Measurements from ENCODE around the gene EXOC3L1.

The EXOC3L1 gene, protein sequence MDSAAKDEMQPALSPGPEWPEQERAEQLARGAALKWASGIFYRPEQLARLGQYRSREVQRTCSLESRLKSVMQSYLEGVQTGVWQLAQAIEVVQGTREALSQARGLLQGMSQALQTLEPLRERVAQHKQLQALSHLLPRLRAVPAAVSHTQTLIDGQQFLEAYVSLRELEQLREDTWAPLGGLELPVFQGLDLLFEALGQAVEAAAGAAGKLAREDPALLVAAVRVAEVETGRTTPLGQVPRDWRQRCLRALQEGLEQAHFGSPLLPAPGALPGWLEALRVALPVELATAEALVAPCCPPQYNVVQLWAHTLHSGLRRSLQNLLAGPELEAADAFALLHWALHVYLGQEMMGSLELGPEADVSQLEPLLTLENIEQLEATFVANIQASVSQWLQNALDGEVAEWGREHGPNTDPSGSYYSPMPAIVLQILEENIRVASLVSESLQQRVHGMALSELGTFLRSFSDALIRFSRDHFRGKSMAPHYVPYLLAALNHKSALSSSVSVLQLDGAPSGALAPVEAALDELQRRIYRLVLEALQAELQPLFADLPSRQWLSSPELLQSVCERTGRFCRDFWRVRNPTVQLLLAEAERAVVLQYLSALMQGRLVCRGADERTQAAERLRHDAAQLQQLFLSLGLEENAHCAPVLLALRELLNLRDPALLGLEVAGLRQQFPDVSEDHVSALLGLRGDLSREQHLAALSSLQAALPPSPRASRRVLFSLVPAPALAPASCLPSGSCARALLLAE

DNA sequence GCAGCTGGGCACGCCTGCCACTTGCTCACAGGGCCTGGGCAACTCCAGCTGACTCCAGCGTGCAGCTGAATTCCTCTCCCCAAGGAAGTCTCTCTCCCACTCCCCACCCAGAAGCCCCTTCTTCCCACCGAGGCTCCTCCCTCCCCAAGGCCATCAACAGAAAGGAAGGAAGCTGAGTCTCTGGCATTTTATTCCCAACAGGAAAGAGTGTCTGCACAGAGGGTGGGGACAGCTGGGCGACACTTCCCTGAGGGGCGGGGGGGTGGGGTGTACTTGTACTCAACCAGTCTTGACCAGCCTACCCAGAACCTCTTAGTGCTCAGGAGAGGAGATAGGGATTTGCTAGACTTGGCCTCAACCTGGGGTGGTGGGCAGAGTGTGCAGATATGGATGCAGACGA, at the start of gene EXOC3L1:
Gene EXOC3L1, minus strand, starts transcription at position 96 of the 400 bp plus-strand sequence. CDS start 460 bp downstream, outside the sequence.
- DNase-seq = no peak

DNA sequence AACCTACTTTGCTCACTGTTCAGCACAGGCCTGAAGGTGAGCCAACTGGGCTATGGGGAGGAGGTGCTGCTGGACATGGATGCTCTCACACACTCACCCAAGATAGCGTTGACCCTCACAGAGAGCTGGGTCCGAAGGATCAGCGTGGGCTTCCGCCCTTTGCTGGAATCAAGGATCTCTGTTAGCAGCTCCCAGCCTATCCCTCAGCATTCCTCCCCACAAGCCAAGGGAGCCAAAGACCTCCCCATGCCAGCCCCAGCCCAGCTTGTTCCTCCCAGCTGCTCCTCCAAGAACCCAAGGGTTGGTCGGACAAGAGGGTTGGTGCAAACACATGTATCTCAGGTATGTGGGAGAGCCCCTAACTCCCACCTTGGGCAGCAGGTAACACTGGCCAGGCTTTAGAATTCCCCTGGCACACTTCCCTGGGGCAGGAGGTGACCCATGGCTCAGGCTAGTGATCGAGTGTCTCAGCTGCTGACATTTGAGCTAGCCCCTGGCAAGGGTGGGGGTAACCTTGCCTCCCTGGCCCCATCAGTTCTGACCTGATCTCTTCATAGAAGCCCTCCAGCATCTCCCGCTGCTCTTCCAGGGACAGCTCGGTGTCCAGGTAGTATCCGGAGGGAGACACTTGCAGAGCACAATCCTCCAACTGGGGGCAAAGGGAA, 49.0 kb upstream of the EXOC3L1 start:
- no peak for DNase-seq

DNA sequence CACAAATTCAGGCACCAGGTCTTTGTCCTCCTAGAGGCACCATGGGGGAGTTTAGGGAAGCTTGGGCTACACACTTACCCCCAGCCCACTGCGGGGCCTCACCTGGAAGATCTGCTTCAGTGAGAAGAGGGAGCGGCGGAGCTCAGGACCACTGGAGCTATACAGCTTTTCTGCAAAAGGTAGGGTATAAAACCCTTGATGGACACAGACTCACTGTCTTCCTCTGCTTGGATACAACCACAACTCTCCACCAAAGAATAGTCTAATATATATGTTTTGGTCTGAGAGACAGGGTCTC, 48.3 kb upstream of the EXOC3L1 start:
- DNase-seq = no peak

DNA sequence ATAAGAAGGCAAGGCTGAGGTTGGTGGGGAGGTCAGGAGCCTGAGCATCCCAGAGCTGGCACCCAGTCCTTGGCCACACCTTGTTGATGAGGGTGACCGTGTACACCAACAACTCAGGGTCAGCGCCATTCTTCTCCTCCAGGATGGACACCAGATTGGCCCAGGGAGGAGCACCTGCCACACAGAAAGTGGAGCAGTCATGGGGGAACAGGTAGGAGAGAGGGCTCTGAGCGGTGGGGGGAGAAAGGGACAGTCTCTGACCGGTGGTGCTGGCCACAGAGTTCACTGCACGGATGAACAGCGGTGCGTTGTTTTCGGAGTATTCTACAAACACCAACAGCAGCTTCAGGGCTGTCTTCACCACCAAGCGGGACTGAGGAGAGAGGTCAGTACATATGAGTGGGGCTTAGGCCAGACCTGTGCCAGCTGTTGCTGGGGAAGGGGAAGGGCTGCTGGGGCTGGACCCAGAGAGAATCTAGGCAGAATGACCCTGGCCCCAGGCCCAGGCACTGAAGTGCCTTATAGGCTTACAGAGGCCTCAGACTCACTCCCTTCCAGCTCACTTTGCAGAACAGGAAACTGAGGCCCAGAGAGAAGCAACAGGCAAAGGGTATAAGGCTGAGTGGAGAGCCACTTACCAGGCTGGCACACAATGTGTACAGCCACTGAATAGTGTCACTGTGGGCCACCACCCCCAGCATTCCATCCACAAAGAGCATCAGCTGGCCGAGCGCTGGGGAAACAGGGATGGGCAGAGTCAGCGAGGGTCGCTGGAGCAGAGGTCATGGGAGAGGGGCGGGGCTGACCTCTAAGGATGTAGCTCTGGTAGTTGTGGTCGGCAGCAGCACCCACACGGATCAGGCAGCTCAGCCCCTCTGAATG, 47.7 kb upstream of the EXOC3L1 start:
- DNase-seq = no peak

DNA sequence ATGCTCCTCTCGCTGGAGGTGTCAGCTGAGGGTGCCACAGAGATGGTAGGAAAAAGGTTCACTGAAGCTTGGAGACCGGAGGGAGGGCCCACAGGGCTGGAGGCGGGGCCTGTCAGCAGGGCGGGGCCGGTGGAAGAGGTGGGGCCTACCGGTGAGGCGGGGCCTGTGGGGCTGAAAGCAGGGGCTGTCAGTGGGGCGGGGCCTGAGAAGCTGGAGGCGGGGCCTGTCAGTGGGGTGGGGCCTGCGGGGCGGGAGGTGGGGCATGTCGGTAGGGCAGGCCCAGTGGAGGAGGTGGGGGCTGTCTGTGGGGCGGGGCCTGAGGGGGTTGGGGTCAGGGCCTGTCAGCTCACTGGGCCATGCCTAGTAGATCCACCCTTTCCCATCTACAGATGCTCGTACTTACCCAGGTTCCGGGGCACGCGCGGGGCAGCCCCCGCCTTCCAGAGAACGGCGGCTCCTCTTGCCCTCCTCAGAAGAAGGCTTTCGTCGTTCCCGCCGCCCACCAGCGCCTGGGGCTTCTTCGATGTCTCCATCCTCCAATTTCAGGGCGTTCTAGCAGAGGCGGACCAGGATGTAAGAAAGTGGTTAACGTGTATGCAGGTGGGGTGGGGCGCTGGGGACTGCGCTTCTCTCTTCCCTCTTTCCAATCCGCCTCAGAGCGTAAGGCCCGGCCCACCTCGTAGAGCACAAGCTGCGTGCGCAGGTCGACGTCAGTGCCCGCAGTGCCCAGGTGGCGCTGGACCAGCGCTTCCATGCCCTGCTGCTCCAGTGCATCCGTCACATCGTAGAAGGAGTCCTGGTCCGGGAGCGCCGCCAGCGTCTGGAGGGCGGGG, 46.8 kb upstream of the EXOC3L1 start:
- DNase-seq = peak; percentile 93

DNA sequence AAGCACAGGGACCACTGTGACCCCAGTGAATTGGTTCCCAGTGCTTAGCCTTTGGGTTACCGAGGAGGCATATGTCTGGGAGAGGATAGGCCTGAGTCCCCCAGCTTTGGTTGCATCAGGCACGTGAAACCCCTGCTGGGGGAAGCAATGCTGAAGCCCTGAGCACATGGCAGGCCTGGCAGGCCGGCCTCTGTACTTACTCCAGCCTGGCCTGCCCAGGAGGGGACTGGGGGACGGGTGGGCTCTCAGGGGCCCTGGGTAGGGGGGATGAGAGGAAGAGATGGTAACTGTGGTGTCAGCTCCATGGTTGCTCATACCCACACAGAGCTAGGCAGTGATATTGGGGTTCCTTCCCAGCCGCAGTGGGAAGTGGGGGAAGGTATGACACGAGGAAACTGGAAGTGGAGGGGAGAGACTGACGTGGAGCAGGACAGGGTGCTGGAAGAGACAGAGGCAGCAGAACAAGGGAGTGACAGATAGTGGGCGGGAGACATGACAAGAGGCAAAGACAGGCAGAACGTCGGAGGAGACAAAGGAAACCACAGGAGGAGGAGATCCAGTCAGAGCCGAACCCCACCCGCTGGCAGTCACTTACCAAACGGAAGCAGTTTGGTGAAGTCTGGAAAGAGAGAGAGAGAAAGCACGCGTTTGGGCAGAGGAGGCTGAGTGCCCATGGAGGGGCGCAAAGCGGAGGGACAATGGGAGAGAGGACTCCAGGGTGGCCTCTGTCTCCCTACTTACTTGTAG, 46.1 kb upstream of the EXOC3L1 start:
- DNase-seq = peak; percentile 39

DNA sequence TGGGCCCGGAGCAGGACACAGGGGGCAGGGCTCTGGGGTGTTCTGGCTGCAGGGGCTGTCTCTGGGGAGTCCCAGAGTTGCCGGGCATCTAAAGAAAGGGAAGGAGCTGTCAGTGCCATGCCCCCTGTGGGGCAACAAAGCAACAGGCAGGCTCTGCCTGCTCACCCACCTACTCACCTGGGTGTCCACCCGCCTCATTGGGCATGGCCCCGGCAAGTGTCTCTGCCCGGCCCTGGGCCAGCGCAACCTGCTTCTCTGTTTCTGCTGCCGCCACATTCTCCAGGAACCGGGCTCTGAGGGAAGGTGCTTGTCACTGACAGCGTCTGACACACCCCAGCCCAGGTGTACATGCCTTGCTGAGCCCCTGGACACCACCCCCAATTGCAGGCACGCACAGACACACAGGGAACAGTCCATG, 44.3 kb upstream of the EXOC3L1 start:
- no peak for DNase-seq

DNA sequence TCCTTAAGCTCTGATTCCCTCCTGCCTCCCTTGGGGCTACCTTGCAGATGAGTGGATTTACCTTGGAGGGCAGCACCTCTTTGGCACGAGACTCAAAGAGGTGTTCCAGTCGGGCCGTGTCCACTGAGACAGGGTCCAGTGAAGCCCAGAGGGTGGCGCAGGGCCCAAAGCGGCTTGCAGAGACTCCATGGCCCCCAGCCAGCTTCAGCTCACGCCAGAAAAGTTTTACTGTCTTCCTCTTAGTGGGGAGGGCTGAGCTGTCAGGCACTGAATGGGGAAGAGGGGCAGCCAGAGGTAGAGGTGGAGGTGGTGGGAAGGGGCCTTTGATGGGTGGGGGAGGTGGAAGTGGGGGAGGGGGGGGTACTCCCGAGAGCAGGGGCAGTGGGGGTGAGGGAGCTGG, 43.7 kb upstream of the EXOC3L1 start:
- DNase-seq = no peak

DNA sequence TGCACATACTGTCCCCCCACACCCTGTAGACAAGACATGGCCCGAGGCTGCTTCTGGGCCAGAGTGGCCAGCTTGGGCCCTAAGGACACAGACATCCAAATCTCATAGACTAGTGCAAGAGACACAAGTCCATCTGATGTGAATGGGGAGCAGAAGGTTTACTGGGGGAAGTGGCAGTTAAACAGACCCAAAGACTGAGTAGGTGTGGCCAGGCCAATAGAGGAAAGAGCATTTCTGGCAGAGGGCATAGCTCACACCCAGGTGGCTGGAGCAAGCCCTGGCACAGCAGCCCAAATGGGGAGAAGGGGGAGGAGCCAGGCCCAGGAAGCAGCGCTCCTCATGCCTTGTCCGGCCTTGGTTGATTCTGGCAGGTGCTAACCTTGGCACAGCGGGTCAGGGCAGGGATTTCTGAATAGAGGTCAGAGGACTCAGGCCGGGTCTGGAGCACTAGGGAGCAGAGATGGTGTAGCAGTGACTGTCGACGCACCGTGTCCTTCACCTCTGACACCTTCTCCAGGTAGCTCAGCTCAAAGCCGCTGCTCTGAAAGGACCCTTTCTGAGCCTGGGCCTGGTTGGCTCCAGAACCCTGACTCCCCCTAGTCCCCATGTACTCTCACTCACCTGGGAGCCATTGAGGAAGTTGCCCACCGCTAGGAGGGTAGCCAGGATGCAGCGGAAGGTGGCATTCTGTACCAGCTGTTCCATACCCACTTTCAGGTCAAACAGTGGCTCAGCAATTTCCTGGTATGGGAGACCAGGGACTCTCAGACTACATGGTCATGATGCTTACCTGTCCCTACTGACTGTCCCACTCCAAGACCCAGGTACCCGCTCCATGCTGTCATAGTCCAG, 41.1 kb upstream of the EXOC3L1 start:
- no peak for DNase-seq

DNA sequence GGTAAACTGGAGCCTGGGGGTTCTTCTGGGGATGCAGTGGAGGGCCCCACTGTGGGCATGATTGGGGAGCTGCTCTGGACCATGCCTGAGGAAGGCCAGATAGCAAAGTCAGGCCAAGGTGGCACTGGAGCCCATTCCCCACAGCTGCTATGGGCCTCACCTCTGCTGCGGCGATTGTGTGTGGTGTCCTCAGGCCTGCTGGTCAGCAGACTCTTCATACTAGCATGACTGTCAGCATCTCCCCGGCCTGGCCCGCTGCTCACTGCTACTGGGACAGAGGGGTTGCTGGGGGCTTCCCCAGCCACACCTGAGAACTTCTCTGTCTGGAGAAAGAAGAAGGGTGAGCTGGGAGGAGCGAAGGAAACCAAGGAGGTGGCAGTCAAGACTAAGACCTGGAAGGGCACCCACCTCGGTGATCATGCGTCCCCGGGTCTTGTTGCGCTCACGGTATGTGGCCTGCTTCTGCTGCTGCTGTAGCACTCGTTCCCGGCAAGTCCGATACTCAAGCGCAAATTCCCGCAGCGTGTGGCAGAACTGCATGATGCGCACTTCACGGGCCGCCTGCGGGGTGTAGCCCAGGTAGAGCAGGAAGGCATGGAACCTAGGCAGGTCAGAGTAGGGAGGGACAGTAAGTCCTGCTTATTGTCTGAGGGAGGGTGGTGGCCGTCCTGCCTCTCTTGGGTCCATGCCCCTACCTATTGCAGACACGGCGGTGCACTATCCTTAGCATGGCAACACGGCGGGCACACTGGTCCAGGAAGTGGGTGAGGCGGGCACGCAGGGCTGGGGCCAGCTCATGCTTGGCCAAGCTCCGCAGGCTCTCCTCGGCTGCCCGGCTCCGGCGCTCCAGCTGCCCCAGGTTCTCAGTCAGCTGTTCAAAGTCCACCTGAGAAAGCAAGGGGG, 40.2 kb upstream of the EXOC3L1 start:
- DNase-seq = no peak

DNA sequence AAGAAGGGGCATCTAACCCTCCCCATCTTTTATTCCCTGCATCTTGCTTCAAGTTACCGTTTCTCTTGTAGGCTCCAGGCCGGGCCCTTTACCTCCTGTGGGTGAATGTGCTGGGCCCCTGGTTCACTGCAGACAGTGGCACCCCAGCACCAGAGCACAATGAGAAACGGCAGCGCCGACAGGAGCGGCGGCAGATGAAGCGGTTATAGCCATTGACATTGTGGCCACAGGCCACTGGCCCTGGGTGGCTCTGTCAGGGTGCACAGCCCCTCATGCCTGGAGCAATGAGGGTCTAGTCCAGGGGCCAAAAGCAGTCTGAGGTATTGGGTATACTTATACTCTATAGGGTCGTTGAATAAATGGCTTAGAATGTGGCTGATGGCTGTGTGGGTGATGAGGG, 39.0 kb upstream of the EXOC3L1 start:
- no peak for DNase-seq

DNA sequence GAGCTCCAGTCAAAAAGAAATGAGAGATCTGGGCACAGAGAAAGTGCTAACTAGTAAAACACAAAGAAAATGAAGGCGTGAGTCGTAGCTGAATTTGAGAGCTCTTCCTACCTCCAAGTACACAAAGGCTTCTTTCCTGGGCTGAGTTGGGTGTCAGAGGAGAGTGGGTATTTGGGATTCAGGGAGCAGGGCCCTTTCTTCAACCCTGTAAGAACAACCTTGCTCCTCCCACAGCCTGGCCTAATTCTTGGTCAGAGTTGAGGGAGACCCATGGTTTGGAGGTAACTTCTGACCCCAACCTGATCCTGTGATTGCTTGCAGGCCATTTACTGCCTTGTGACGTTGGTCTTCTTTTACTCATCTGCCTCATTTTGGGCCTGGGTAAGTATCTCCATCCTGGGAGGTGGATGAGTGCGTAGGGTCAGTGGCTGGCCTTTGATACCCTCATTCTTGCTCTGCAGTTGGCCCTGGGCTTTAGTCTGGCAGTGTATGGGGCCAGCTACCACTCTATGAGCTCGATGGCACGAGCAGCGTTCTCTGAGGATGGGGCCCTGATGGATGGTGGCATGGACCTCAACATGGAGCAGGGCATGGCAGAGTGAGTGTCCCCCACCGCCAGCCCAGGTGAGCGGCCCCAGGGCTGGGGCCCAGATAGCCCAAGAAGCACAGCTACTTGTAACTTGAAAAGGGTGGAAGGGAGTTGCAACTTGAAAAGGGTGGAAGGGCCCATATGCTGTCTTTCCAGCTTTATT, 38.3 kb upstream of the EXOC3L1 start:
- DNase-seq = no peak

DNA sequence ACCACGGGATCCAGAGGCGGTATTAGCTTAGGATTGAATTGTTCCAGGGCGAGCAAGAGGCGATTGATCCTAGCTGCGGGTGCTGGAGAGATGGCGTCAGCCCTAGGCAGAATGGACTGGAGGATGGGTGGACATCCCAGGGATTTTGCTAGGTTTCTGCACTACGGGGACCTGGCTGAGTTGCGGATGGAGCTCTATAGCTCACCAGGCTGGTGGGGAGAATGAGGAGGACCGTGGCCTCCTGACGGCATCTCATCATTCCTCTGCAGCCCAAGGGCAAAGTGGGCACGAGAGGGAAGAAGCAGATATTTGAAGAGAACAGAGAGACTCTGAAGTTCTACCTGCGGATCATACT, 37.6 kb upstream of the EXOC3L1 start:
- no peak for DNase-seq

DNA sequence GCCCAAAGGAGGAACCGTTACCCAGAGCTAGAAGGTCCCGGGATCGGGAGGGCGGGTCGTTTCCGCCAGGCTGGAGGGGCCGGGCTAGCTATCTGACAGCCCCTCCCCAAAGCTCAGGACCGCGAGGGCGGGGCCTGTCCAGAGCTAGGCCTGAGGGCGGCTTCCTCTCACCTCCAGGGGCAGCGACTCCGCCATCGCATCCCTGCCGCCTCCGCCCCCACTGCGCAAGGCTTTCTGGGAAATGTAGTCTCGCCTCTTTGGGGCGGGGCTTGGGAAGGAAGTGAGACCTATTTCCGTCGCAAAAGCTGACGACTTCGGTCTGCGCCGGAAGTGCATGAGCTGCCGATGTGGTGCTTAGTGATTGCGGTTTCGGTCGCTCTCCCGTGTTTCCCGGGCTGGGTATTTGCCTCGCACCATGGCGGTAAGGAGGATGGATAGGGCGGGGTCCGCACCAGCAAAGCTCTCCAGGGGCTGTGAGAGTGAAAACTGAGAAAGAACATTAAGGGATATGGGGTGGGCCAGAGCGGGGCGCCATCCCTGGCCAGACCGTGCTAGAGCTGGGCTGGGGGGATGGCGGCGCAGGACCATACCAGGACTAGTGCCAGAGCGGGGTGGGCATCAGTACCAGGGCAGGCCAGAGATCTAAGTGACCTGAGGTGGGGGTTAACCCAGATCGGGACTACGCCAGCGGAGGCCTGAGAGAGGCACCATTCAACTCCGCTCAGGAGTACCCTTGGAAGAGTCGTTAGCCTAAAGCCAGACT, 37.0 kb upstream of the EXOC3L1 start, which contains the start of gene TMEM208:
Gene TMEM208, plus strand, starts transcription at position 327 of the 763 bp plus-strand sequence. Its CDS starts 89 bp downstream, at position 416.
- peak; percentile 99 for DNase-seq

DNA sequence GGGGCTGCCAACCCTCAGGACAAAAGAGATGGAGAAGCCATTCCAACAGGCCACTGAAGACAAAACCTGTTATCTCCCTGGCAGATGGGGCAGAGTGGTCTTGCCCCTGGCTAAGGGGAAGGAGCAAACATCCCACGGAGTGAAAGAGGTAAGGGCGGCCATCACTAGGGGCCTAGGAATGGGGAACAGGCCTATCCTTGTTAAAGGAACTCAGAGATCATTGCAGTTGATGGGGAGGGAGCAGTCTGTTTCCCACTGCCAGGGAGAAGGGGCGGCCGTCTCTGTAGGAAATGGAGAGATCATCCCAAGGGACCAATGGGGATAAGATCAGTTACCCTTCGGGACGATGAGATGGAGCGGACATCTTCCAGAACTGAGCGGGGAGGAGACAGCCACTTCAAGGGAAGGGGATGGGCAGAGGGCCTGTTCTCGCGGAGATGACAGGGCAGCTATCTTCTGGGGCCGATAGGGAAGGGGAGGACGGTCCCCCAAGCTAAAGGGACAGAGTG, 36.4 kb upstream of the EXOC3L1 start:
- no peak for DNase-seq

DNA sequence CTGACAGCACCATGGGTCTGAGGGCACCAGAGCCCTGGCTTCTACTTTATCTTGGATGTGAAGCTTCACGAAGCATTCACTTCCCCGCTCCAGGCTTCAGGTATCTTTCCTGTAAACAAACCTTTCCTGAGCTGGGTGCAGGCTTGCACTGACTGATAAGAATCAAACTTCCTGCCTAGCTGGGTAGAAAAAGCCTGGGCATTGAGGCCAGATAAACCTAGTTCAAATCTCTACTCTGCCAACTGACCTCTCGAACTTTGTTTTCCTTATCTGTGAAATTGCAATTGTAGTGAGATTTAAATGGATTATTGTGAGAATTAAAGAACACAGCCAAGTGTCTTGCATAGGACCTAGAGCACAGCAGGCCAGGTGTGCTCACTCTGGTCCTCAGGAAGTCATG, 34.1 kb upstream of the EXOC3L1 start:
- DNase-seq = no peak
